ENCODE measurements around the gene SPEF1. TPM values are rescaled to one million over a fixed set of nuclear protein-coding genes. Genes with fewer than 3 reads are reported as not detected.

The SPEF1 gene
- total and polyA plus RNA-seq, 2 of the 13 experiments (the other 11 are each of a cell fraction or from before 2014, with no cell fraction given): 0.11 to 0.27 TPM

DNA sequence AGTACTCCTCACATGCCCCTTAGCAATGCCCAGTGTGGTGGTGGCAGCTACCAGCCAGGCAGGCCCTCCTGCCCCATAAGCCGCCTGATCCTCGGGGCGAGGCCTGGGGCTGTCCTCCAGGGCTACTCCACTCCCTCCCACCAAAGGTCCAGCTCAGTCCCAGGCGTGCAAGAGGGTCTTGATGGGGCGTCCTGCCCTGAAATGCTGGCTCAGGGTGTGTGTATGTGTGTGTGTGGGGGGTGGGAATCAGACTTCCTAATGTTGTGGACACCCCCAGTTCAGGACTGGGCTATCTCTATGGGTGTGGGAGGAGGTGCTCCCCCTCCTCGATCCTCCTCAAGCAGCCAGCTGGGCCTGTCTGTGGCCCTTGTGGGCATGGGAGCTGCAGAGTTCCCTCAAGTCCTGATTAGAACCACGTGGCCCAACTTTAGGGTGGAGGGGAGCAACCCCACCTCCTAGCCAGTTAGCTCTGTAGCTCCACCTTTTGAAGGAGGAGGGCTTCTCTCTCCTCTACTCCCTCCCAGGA, 41.3 kb downstream of the SPEF1 start (continued):
- TF ChIP-seq, protein P1, sequence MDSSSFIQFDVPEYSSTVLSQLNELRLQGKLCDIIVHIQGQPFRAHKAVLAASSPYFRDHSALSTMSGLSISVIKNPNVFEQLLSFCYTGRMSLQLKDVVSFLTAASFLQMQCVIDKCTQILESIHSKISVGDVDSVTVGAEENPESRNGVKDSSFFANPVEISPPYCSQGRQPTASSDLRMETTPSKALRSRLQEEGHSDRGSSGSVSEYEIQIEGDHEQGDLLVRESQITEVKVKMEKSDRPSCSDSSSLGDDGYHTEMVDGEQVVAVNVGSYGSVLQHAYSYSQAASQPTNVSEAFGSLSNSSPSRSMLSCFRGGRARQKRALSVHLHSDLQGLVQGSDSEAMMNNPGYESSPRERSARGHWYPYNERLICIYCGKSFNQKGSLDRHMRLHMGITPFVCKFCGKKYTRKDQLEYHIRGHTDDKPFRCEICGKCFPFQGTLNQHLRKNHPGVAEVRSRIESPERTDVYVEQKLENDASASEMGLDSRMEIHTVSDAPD (CRISPR knock-in tag; IDR thresholded peaks at IDR 0.05): no peak
- TF ChIP-seq TBP (CRISPR knock-in tag; IDR thresholded peaks at IDR 0.05) (no peak), ZNF569 (CRISPR knock-in tag; IDR thresholded peaks at IDR 0.05; ENCODE audit: borderline replicate concordance) (0 out of 2 replicates have a peak, but pooled peaks have one; percentile 33), SPEN (CRISPR knock-in tag; IDR thresholded peaks at IDR 0.05; ENCODE audit: low read depth) (peak; percentile 31; the same call in 1 of the 2 replicates), ZNF432 (CRISPR knock-in tag; IDR thresholded peaks at IDR 0.05; ENCODE audit: borderline replicate concordance) (0 out of 2 replicates have a peak, but pooled peaks have one; percentile 31), ZNF543 (CRISPR knock-in tag; IDR thresholded peaks at IDR 0.05) (peak; percentile 73; the same call in 1 of the 2 replicates), ZBTB38 (CRISPR knock-in tag; IDR thresholded peaks at IDR 0.05) (0 out of 2 replicates have a peak, but pooled peaks have one; percentile 29), ZNF703 (CRISPR knock-in tag; IDR thresholded peaks at IDR 0.05; ENCODE audit: borderline replicate concordance) (no peak), PPARG (CRISPR knock-in tag; conservative IDR thresholded peaks at IDR 0.05) (no peak), CHCHD3 (CRISPR knock-in tag; IDR thresholded peaks at IDR 0.05) (0 out of 2 replicates have a peak, but pooled peaks have one; percentile 35), ZNF619 (CRISPR knock-in tag; IDR thresholded peaks at IDR 0.05) (peak; percentile 70; the same call in 1 of the 2 replicates), SATB2 (CRISPR knock-in tag; IDR thresholded peaks at IDR 0.05) (no peak)
- TF ChIP-seq, protein P2, sequence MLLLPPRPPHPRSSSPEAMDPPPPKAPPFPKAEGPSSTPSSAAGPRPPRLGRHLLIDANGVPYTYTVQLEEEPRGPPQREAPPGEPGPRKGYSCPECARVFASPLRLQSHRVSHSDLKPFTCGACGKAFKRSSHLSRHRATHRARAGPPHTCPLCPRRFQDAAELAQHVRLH (CRISPR knock-in tag; IDR thresholded peaks at IDR 0.05; ENCODE audit: borderline replicate concordance, low read depth): no peak
